ENCODE results near the gene NLRP6. TPM values are rescaled to one million over a fixed set of nuclear protein-coding genes. Genes with fewer than 3 reads are reported as not detected.
"Not testable (repeated sequence)": the region's sequence is repeated elsewhere in the genome, so short reads cannot be mapped to it uniquely, and the experiment has no call there.

NLRP6 gene
- total RNA-seq, 2 donors from 2014 or later, result 0.18 to 2.7 TPM

DNA sequence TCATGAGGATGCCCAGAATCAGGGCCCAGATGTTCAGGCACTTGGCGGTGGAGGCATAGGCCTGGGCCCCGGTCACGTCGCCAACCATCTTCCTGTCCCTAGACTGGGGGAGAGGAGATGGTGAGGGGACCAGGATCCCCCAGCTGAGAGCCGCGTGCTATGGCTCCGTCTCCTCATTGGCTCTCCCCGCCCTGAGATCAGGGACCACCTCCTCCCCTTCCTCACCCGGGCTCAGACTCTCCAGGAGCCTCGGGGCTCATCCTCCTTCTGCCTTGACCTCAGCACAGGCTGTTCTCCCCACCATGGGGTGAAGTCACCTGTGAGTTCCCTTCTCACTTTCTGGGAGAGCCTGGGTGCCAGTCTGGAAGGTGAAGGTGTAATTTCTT is 41.7 kb downstream of the NLRP6 start:
- intact Hi-C loops (cut with DNase I); H3K4me1 ChIP-seq (replicated peaks); DNase-seq (ENCODE audit: low spot score); H3K36me3 ChIP-seq; H3K9me3 ChIP-seq; H3K27me3 ChIP-seq (replicated peaks; ENCODE audit: insufficient read depth): not testable (repeated sequence)
- H3K27ac ChIP-seq, result peak overlapping the region; percentile 97 to 98
- peak overlapping the region; percentile 66 to 69 for H3K4me3 ChIP-seq
- 8% methylated on average over 5 of the region's 10 CpGs for WGBS
- peak; percentile 17 for TF ChIP-seq POLR2A (IDR thresholded peaks at IDR 0.05)

GRCh38 chr11:324156-324555 is 45.9 kb downstream of the NLRP6 start:
- Histone ChIP-seq H3K4me1 (replicated peaks) (peaks cover 3% of the 10 kb centered on the region), H3K27me3 (replicated peaks; ENCODE audit: insufficient read depth) (no peaks in the 10 kb centered on the region), H3K27ac (peak overlapping the region; percentile 38 to 65), H3K4me3 (no peak overlapping the region), H3K36me3 (no peaks in the 10 kb centered on the region), H3K9me3 (no peaks in the 10 kb centered on the region)
- 62% methylated on average over 11 of the region's 11 CpGs for WGBS
- no peak for TF ChIP-seq POLR2AphosphoS5 (IDR thresholded peaks at IDR 0.05)
- TF ChIP-seq, protein P1, sequence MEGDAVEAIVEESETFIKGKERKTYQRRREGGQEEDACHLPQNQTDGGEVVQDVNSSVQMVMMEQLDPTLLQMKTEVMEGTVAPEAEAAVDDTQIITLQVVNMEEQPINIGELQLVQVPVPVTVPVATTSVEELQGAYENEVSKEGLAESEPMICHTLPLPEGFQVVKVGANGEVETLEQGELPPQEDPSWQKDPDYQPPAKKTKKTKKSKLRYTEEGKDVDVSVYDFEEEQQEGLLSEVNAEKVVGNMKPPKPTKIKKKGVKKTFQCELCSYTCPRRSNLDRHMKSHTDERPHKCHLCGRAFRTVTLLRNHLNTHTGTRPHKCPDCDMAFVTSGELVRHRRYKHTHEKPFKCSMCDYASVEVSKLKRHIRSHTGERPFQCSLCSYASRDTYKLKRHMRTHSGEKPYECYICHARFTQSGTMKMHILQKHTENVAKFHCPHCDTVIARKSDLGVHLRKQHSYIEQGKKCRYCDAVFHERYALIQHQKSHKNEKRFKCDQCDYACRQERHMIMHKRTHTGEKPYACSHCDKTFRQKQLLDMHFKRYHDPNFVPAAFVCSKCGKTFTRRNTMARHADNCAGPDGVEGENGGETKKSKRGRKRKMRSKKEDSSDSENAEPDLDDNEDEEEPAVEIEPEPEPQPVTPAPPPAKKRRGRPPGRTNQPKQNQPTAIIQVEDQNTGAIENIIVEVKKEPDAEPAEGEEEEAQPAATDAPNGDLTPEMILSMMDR (IDR thresholded peaks at IDR 0.05), result no peak
- DNase-seq (ENCODE audit: low spot score), result no peak
- intact Hi-C loops (cut with DNase I), result no loop called here

DNA sequence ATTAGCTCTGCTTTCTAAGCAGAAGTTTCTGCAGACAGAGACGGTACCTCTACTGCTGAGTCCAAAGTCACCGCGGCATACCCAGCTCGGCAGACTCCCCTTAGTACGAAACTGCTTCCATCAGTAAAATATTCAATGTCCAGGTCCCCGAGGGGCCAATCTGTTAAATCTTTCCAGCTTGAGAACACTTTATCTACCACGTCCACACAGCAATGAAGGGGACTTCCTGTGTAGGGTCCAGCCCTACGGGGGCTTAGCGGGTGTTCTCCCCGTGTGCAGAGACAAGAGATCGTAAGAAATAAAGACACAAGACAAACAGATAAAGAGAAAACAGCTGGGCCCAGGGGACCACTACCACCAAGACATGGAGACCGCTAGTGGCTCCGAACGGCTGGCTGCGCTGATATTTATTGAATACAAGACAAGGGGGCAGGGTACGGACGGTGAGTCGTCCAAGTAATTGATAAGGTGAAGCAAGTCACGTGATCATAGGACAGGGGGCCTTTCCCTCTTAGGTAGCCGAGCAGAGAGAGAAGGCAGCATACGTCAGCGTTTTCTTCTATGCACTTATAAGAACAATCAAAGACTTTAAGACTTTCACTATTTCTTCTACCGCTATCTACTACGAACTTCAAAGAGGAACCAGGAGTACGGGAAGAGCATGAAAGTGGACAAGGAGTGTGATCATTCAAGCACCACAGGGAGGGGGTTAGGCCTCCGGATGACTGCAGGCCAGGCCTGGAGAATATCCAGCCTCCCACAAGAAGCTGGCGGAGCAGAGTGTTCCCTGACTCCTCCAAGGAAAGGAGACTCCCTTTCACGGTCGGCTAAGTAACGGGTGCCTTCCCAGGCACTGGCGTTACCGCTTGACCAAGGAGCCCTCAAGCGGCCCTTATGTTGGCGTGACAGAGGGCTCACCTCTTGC is 46.6 kb downstream of the NLRP6 start:
- H3K36me3 ChIP-seq; H3K4me3 ChIP-seq; DNase-seq (ENCODE audit: low spot score); H3K9me3 ChIP-seq; intact Hi-C loops (cut with DNase I); H3K4me1 ChIP-seq (replicated peaks); H3K27me3 ChIP-seq (replicated peaks; ENCODE audit: insufficient read depth): not testable (repeated sequence)
- 47% methylated on average over 28 of the region's 34 CpGs for WGBS
- peak overlapping the region; percentile 65 to 78 for H3K27ac ChIP-seq

- Histone ChIP-seq H3K27ac (peak overlapping the region; percentile 78 to 83), H3K4me3 (no peak overlapping the region), H3K9me3 (no peaks in the 10 kb centered on the region), H3K36me3 (no peaks in the 10 kb centered on the region), H3K27me3 (replicated peaks; ENCODE audit: insufficient read depth) (no peaks in the 10 kb centered on the region), H3K4me1 (replicated peaks) (peaks cover 3% of the 10 kb centered on the region)
- TF ChIP-seq POLR2AphosphoS5 (IDR thresholded peaks at IDR 0.05) (no peak), POLR2A (IDR thresholded peaks at IDR 0.05) (no peak)
- TF ChIP-seq, protein P1 (IDR thresholded peaks at IDR 0.05), result no peak
- DNase-seq (ENCODE audit: low spot score), result no peak
- intact Hi-C loops (cut with DNase I), result no loop called here
- WGBS, result 76% methylated on average over 30 of the region's 30 CpGs
These were observed 47.8 kb downstream of the NLRP6 start for GRCh38 chr11:325796-326591.

GRCh38 chr11:326592-326841 is 48.3 kb downstream of the NLRP6 start:
- DNase-seq (ENCODE audit: low spot score), result no peak
- Histone ChIP-seq H3K4me3 (no peak overlapping the region), H3K27ac (peak overlapping the region; percentile 78 to 83), H3K4me1 (replicated peaks) (peaks cover 3% of the 10 kb centered on the region), H3K36me3 (no peaks in the 10 kb centered on the region), H3K9me3 (no peaks in the 10 kb centered on the region), H3K27me3 (replicated peaks; ENCODE audit: insufficient read depth) (no peaks in the 10 kb centered on the region)
- WGBS, result 79% methylated on average over 6 of the region's 6 CpGs
- TF ChIP-seq POLR2A (IDR thresholded peaks at IDR 0.05) (no peak), POLR2AphosphoS5 (IDR thresholded peaks at IDR 0.05) (no peak)
- TF ChIP-seq, protein P1 (IDR thresholded peaks at IDR 0.05), result no peak
- intact Hi-C loops (cut with DNase I), result no loop called here
